ENCODE measurements around the gene LIN54.

GRCh38 chr4:82951196-82951595, 59.4 kb downstream of the LIN54 start:
- no peak for TF ChIP-seq CTCF (optimal IDR thresholded peaks at IDR 0.05 in 1 of 3, IDR thresholded peaks at IDR 0.05 in 1 of 3, conservative IDR thresholded peaks at IDR 0.05 in 1 of 3; ENCODE audit: extremely low read depth in 1 of 3, insufficient read depth in 2 of 3, low read length in 3 of 3)
- TF ChIP-seq EZH2 (IDR thresholded peaks at IDR 0.05; ENCODE audit: low read length): no peak
